GM18858 (cell line): ENCODE data around the gene TET1.
"Not testable (repeated sequence)": the region's sequence is repeated elsewhere in the genome, so short reads cannot be mapped to it uniquely, and the experiment has no call there.

Experiments
- ATAC-seq: cut with Tn5 transposase; IDR thresholded peaks from one replicate; pipeline ENCODE4 v1.9.1; 2021; ENCODE audit not compliant: unreplicated experiment

TET1 gene

DNA sequence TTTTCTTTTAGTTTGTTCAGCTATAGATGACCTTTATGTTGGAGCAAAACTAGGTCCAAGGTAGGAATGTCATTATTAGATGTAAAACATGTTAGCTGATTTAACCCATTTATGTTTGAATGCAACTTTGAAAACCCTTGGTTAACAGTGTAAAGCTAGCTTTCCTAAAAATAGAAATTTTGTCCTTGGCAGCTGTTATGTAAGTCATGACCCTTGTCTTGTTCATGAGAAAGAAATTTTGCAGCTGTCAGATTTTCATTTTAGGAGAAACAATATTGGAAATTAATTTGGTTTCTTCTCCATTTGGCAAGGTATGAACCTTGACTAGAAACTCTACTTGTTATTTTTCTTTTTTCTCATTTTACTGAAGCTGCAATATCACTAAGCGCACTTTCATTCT is 137.0 kb downstream of the TET1 start:
- ATAC-seq = no peak

DNA sequence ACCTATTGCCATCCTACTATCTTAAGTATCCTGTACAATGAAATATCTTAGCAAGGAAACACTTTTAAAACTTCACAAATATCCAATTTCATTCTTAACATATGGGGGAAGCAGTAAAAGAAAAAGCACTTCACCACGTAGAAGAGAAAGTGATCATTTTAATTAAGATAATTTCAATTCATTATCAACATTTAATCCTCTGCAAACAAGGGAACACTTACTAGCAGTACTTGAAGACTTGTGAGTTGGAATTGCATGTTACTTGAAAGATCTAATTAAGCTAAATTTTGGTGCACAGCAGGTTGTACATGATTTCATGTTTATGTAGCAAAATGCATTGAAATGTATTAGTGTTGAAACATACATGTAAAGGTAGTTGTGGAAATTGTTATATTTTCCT is 140.1 kb downstream of the TET1 start:
- ATAC-seq = no peak

- no peak for ATAC-seq
Measured at GRCh38 chr10:68705548-68705947, 145.4 kb downstream of the TET1 start.

- not testable (repeated sequence) for ATAC-seq
Measured at GRCh38 chr10:68708987-68709386, 148.8 kb downstream of the TET1 start.

DNA sequence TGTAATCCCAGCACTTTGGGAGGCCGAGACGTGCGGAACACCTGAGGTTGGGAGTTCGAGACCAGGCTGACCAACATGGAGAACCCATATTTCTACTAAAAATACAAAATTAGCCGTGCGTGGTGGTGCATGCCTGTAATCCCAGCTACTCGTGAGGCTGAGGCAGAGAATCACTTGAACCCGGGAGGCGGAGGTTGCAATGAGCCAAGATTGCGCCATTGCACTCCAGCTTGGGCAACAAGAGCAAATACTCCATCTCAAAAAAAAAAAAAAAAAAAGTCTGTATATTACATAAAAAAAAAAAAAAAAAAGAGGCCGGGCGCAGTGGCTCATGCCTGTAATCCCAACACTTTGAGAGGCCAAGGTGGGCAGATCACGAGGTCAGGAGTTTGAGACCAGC is 152.9 kb downstream of the TET1 start:
- not testable (repeated sequence) for ATAC-seq

GRCh38 chr10:68717435-68717834 is 157.3 kb downstream of the TET1 start:
- no peak for ATAC-seq

GRCh38 chr10:68720793-68721672 is 160.9 kb downstream of the TET1 start, which contains the start of gene CCAR1:
Gene CCAR1 (plus strand): TSS chr10:68721239. CDS start chr10:68722505, 1,266 bp downstream.
- peak; percentile 97 for ATAC-seq

DNA sequence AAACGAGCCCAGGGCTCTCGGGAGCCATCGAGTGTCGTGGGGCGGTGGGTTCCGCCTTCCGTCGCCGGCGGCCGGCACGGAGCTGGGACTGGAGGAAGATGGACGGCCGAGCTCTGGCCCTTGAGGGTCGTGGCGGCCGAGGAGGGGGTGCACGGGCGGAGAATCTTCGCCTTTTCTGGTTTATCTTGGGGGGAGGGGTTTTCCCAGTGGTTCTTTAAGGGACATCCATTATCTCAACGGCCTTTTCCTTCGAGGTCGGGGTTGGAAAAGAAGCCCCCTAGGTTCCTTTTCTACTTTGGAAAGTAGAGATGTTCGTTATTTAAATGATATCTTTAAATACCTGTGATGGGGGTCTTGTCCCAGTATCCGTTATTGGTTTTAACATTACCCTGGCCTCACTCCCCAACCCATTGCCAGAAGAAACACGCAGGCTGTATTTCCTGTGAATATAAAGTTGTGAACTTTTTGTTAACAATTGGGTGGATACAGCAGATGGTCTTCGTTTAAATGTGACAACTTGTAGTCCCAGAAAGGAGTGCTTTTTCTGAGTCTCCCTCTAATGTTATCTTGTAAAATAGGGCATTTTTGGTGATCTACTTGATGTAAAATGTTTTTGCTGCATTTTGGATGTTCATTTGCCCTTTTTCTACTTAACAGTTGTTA is 161.7 kb downstream of the TET1 start:
- no peak for ATAC-seq

DNA sequence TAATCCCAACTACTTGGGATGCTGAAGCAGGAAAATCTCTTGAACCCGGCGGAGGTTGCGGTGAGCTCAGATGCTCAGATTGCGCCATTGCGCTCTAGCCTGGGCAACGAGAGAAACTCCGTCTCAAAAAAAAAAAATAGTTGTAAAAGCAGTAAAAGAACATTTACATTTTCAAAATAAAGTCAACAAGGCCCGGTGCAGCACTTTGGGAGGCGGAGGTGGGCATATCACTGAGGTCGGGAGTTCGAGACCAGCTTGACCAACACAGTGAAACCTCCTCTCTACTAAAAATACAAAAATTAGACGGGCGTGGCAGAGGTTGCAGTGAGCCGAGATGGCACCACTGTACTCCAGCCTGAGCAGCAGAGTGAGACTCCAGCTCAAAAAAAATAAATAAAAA is 164.9 kb downstream of the TET1 start:
- no peak for ATAC-seq

DNA sequence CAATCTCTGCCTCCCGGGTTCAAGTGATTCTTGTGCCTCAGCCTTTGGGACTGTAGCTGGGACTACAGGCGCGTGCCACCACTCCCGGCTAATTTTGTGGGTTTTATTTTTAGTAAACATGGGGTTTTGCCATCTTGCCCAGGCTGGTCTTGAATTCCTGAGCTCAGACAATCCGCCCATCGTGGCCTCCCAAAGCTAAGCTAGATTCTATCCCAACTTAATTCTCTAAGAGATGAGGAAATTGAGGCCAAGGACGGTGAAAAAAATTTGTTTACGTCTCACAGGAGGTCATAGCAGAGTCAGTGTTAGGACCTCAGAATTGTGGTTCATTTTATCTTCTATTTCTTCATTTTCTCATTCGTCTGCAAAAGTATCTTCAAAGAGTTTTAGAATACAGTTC is 167.0 kb downstream of the TET1 start:
- no peak for ATAC-seq

DNA sequence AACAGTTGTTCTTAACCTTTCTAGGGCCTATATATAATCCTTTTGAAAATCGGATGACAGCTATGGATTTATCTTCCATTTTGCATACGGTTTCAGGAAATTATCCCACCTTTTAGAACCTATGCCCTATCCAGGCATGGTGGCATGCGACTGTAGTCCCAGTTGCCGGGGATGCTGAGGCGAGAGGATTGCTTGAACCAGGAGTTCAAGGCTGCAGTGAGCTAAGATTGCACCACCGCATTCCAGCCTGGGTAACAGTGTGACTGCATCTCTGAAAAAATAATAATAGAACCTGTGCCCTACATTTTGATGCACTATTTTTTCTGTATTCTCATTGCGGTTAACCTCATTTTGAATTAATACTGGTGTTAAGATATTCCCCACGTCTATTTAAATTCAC is 172.5 kb downstream of the TET1 start:
- no peak for ATAC-seq

GRCh38 chr10:68734349-68734748 is 174.2 kb downstream of the TET1 start:
- ATAC-seq = no peak

DNA sequence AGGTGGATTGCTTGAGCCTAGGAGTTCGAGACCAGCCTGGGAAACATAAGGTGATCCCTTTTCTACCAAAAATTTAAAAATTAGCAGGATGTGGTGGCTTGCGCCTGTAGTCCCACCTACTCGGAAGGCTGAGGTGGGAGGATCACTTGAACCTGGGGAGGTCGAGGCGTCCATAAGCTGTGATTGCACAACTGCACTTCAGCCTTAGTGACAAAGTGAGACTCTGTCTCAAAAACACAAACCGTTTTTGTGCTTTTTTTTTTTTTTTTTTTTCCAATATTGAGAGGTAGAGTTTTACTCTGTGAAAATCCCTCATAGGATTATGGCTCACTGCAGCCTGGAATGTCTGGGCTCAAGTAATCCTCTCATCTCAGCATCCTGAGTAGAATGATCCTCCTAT is 175.0 kb downstream of the TET1 start:
- no peak for ATAC-seq

GRCh38 chr10:68735739-68736138 is 175.6 kb downstream of the TET1 start:
- ATAC-seq = not testable (repeated sequence)

GRCh38 chr10:68740676-68741075 is 180.5 kb downstream of the TET1 start:
- ATAC-seq = not testable (repeated sequence)

DNA sequence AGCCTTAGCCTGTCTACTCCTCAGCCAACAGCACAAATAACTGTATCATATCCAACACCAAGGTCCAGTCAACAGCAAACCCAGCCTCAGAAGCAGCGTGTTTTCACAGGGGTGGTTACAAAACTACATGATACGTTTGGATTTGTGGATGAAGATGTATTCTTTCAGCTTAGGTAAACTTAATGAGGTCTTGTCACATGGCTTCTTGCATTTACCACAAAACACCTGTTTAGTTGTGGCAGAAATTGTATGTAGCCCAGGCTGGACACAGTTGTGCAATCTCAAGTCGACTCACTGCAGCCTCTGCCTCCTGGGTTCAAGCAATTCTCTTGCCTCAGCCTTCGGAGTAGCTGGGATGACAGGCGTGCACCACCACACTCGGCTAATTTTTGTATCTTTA is 182.3 kb downstream of the TET1 start:
- ATAC-seq = no peak
